TTC549 (cell line): ENCODE data around the gene CYB561D1.
"Not testable (repeated sequence)": the region's sequence is repeated elsewhere in the genome, so short reads cannot be mapped to it uniquely, and the experiment has no call there.

Source experiments
- FAIRE-seq: peaks from 2 replicates; lab custom pipeline; 2012; peaks lifted over from hg19 to GRCh38; lab: Jason Lieb, UNC

The CYB561D1 gene

GRCh38 chr1:109493805-109494539 is at the start of gene CYB561D1:
Gene CYB561D1 (plus strand): TSS chr1:109494094. CDS start chr1:109494140, 46 bp downstream.
- no peak for FAIRE-seq

- FAIRE-seq, result no peak
Observed at GRCh38 chr1:109444346-109444745, 49.5 kb upstream of the CYB561D1 start.

DNA sequence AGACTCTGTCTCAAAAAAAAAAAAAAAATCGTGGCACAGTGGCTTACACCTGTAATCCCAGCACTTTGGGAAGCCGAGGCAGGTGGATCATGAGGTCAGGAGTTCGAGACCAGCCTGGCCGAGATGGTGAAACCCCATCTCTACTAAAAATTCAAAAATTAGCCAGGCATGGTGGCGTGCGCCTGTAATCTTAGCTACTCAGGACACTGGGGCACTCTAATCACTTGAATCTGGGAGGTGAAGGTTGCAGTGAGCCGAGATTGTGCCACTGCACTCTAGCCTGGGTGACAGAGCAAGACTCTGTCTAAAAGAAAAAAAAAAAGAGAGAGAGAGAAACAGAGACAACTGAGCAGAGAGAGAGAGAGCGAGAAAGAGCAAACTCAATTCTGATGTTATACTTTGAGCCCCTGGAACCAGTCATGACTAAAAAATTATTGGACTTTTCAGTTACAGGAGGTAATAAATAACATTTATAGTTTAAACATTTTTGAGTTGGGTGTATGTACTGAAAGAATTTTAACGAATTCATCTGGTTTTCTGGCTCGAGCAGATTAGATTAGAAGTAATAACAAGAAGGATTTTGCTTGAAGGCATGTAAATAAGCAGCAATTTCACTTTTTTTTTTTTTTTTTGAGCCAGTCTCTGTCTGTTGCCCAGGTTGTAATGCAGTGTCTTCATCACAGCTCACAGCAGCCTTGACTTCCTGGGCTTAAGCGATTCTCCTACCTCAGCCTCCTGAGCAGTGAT is 47.8 kb upstream of the CYB561D1 start:
- not testable (repeated sequence) for FAIRE-seq

DNA sequence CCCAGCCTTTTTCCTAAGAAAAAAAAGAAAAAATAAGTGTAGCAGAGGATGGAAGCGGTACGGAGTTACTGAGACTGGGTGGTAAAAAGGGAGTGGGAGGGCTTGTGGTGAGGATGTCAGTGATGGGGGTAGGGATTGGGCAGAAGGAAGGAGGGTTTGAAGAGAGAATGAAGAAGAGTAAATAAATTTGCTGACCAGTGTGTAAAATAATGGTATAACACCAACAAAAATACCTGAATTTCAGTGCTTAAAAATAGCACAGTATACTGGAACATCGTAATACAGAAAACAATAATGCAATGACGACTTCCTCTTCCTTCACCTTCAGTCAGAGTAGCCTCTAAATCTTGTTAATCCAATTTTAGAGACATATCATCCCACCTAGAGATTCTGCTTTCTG is 46.4 kb upstream of the CYB561D1 start:
- FAIRE-seq, result no peak

- no peak for FAIRE-seq
Observed at GRCh38 chr1:109454497-109455133, 39.3 kb upstream of the CYB561D1 start.

GRCh38 chr1:109457819-109458218 is 36.1 kb upstream of the CYB561D1 start:
- FAIRE-seq, result no peak

DNA sequence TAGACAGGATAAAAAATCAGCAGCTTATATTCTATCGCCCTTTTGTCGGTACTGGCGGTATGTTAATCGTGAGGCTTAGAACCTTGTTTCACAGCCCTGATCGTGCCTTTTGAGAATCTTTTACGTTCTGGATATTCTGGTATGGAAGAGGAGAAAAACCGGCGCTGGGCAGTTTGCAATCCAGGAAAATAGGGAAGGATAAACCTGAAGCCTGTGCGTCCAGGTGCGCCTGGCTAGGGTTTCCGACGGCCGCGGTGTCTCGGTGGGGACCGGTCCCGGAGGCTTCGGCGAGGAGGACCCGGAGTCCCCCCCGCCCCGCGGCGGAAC is 27.8 kb upstream of the CYB561D1 start:
- no peak for FAIRE-seq

DNA sequence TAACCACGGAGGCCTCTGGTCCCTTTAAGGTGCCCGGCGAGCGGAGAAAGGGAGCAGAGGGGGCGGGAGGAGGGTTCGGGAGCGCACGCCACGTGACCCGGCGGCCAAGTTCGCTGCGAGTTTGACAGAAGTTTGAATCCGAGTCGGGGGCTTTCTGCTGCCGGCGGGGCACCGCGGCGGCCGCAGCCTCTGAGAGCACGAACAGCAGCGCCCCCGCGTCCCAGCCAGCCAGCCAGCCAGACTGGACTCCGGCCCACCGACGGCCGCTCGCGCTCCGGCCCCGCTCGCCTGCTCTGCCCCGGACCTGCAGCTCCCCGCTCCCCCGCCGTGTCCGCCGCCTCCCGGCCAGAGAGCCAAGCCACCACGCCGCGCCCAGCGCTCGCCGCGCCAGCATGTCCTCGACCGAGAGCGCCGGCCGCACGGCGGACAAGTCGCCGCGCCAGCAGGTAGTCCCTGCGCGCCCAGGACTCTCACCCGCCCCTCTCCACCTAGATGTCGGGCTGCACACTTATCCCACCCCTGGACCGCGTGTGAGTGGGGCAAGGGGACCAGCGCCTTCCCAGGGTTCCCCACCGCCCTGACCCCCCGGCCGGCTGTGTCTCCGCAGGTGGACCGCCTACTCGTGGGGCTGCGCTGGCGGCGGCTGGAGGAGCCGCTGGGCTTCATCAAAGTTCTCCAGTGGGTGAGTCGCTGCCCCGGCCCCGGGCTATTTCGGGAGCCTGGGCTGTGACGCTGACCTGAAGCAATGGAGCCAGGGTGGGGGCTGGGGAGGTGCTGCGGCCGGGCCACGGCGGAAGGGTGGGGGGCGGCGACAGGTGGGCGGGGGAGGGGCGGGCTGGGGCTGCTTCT is 27.2 kb upstream of the CYB561D1 start, which contains the start of gene SYPL2:
TSS of gene SYPL2 (plus strand) at position 95 of the 849 bp plus-strand sequence. CDS start at position 393, 298 bp downstream.
- no peak for FAIRE-seq

- FAIRE-seq, result no peak
Observed at GRCh38 chr1:109467301-109467777, 26.6 kb upstream of the CYB561D1 start.

- no peak for FAIRE-seq
Observed at GRCh38 chr1:109468061-109468460, 25.8 kb upstream of the CYB561D1 start.

DNA sequence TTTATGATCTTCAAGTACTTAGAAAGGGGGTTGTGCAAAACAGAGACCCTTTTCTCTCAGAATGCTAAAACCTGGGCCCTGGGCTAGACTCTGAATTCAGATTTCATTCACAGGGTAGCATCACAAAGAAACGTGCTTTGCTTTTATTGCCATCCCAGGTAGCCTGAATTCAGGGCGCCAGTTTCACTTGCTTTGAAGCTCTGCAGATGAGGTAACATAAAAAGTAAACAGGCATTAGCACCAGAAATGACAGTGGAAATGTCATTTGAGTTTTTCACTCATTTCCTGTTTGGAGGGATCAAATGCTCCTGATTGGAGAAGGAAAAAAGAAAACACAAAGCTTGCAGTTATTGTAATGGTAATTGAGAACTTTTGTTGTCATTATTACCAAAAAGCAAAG is 25.0 kb upstream of the CYB561D1 start:
- no peak for FAIRE-seq

DNA sequence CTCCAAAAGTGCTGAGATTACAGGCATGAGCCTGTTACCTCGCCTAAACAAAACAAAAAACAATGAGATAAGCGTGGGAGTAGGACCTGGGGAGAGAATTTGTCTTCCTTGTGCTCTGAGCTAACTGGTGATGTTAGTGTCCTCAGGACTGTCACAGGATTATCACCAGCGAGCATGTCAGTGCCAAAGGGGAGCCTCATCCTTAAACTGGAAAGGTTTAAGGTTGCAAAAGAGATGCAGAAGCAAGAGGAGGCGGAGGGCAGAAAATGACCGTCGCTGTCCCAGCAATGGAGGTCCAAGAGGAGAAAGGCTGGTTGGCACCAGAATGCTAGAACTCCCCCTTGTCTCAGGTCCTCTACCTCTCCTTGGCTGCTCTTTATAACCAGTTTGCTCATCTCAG is 23.6 kb upstream of the CYB561D1 start:
- FAIRE-seq, result no peak

DNA sequence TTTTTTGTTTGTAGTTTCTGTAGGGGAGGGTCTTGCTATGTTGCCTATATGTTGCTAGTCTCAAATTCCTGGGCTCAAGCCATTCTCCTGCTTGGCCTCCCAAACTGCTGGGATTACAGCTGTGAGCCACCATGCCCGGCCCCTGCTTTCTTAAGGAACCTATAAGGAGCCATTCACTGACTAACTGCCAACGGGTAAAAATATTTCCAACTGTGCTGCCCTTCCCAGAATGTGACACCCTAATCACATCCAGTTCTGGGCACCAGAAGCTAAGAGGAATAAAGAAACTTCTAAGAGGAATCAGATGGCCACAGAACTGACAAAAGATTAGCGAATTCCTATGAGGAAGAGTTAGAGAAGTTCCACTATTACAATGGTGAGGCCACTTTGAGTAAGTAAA is 21.1 kb upstream of the CYB561D1 start:
- FAIRE-seq, result no peak

- FAIRE-seq, result not testable (repeated sequence)
Observed at GRCh38 chr1:109473284-109474057, 20.4 kb upstream of the CYB561D1 start.

DNA sequence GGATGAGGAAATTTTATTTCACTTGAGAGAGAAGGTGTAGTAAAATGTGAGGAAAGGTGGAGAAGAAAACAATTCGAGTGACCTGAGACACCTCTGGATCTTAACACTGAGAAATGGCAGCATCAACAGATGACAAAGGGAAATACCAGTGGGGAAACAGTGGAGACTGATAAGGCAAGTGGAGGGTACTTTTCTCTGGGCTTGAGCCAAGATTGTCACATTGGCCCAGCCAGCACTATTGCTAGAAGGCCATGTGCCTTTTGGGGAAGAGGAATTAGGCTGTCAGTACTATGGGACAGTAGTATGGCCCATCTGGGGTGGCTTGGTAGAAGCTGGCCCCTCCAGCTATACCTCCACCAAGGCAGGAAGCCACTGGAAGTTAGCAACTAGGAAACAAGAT is 19.2 kb upstream of the CYB561D1 start:
- FAIRE-seq, result no peak

GRCh38 chr1:109475261-109475660 is 18.6 kb upstream of the CYB561D1 start:
- FAIRE-seq, result no peak

DNA sequence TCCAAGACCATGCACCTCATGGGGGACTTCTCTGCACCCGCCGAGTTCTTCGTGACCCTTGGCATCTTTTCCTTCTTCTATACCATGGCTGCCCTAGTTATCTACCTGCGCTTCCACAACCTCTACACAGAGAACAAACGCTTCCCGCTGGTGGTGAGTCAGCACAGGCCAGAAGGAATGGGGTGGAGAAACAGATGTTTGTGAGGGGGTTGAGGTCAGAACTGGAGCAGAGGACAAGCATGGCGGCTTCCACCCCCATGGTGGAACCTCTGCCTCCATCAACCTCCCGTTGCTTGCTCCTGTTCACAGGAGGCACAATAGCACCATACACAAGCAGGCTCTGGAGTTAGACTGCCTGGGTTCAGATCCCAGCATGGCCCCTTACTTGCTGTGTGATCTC is 17.1 kb upstream of the CYB561D1 start:
- no peak for FAIRE-seq

DNA sequence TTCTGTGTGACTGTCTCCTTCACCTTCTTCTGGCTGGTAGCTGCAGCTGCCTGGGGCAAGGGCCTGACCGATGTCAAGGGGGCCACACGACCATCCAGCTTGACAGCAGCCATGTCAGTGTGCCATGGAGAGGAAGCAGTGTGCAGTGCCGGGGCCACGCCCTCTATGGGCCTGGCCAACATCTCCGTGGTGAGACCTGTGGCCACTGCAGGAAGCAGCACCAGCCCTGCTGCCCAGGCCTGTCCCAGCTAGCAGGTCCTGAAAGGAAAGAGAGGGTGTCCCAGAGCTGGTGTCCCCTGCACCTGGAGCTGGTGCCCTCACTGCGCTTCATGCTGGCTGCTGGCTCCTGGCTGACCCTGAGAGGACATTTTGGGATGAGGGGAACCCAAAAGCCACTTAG is 16.1 kb upstream of the CYB561D1 start:
- no peak for FAIRE-seq

DNA sequence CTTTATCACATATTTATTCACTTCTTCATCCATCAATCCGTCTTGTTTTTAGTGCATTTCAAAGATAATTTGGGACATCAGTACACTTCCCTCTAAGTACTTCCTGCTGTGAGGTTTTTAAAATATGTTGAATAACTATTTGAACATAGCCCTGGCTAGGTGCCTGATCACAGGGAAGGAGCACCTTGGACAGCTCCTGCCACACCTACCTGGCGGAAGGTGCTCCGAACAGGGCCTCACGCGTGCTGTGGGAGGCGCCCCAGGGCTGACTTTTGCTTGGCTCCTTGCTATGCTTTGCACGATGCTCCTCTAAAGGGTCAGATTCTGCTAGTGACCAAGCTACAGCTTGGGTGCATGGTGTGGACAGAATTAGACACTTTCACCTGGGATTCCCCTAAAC is 15.1 kb upstream of the CYB561D1 start:
- no peak for FAIRE-seq

DNA sequence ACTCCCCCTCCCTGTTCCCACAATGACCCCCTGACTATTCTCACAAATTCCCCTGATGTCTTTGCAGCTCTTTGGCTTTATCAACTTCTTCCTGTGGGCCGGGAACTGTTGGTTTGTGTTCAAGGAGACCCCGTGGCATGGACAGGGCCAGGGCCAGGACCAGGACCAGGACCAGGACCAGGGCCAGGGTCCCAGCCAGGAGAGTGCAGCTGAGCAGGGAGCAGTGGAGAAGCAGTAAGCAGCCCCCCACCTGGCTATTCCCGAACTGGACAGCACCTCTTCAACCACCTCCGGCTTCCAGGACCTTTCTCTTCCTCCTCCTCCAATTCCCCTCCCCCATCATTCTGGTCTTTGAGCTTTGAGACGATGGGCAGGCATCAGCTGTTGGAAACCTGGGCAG is 14.6 kb upstream of the CYB561D1 start:
- no peak for FAIRE-seq

GRCh38 chr1:109479901-109480300 is 14.0 kb upstream of the CYB561D1 start:
- FAIRE-seq, result no peak
